ENCODE results near the gene NCKAP5. TPM values are rescaled to one million over a fixed set of nuclear protein-coding genes. Genes with fewer than 3 reads are reported as not detected.

The NCKAP5 gene
- total and polyA plus RNA-seq, 2 of the 8 experiments (the other 6 are each of a cell fraction or from before 2014, with no cell fraction given), result 0.27 to 0.86 TPM

DNA sequence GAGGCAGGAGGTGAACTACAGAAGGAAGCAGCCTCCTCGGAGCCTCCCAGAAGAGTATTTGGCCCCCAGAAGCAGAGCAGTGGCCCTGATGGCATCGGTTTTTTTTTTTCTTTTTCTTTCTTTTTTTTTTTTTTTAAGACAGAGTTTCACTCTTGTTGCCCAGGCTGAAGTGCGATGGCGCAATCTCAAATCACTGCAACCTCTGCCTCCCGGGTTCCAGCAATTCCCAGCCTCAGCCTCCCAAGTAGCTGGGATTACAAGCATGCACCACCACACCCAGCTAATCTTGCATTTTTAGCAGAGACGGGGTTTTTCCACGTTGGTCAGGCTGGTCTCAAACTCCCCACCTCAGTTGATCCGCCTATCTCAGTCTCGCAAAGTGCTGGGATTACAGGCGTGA lies 34.8 kb upstream of the NCKAP5 start (continued):
- TF ChIP-seq, protein P1, sequence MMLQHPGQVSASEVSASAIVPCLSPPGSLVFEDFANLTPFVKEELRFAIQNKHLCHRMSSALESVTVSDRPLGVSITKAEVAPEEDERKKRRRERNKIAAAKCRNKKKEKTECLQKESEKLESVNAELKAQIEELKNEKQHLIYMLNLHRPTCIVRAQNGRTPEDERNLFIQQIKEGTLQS (IDR thresholded peaks at IDR 0.05; ENCODE audit: insufficient read depth, low read depth, low read length), result no peak
- TF ChIP-seq EP300 (IDR thresholded peaks at IDR 0.05; ENCODE audit: borderline replicate concordance in 1 of 2, low read depth in 2 of 2, low read length in 2 of 2), result no peak
- no peak for TF ChIP-seq KDM4A (IDR thresholded peaks at IDR 0.05; ENCODE audit: low read depth, low read length, severe bottlenecking)
- TF ChIP-seq CHD2 (IDR thresholded peaks at IDR 0.05; ENCODE audit: low read length), result no peak
- no peak for TF ChIP-seq MAX (IDR thresholded peaks at IDR 0.05)
